Endodermal cell (in vitro differentiated cells): ENCODE data around the gene TREML2. TPM values are rescaled to one million over a fixed set of nuclear protein-coding genes. Genes with fewer than 3 reads are reported as not detected.

Experiments
- DNase-seq: peaks from one replicate; pipeline ENCODE4 v3.0.0-alpha.2; 2017
- H3K27ac ChIP-seq: 2 replicates; pipeline ENCODE4 v1.5.1; 2013; ENCODE audit warnings: mild to moderate bottlenecking, low read depth, low read length, moderate library complexity
- H3K27me3 ChIP-seq: 2 replicates; pipeline ENCODE4 v1.6.1; 2013; ENCODE audit warnings: mild to moderate bottlenecking, low read length, moderate library complexity; ENCODE audit not compliant: insufficient read depth, control insufficient read depth, poor library complexity, severe bottlenecking
- H3K36me3 ChIP-seq: 2 replicates; pipeline ENCODE4 v1.7.0; 2013; ENCODE audit warnings: mild to moderate bottlenecking, low read length, moderate library complexity; ENCODE audit not compliant: control insufficient read depth, insufficient read depth
- H3K4me1 ChIP-seq: one replicate; pipeline ENCODE4 v1.7.0; 2013; ENCODE audit warnings: low read length; ENCODE audit not compliant: control insufficient read depth, insufficient read depth
- H3K4me3 ChIP-seq: 2 replicates; pipeline ENCODE4 v1.5.1; 2013; ENCODE audit warnings: mild to moderate bottlenecking, low read length, moderate library complexity
- H3K9ac ChIP-seq: 2 replicates; pipeline ENCODE4 v1.6.1; 2013; ENCODE audit warnings: mild to moderate bottlenecking, low read length, moderate library complexity; ENCODE audit not compliant: poor library complexity, severe bottlenecking; ENCODE audit errors: extremely low read depth
- H3K9me3 ChIP-seq: 2 replicates; pipeline ENCODE4 v1.6.1; 2013; ENCODE audit warnings: mild to moderate bottlenecking, low read length, moderate library complexity; ENCODE audit not compliant: control insufficient read depth
- H3K27ac Mint-ChIP-seq: 2 replicates; pipeline ENCODE4 v1.8.0; 2020; ENCODE audit warnings: mixed read lengths
- H3K27me3 Mint-ChIP-seq: 2 replicates; pipeline ENCODE4 v1.8.0; 2021; ENCODE audit warnings: mild to moderate bottlenecking, mixed read lengths; ENCODE audit not compliant: insufficient read depth
- H3K36me3 Mint-ChIP-seq: 2 replicates; pipeline ENCODE4 v1.8.0; 2020; ENCODE audit warnings: low read depth, mixed read lengths
- H3K4me1 Mint-ChIP-seq: 2 replicates; pipeline ENCODE4 v1.8.0; 2020; ENCODE audit warnings: mixed read lengths
- H3K4me3 Mint-ChIP-seq: 2 replicates; pipeline ENCODE4 v1.8.0; 2020; ENCODE audit warnings: mild to moderate bottlenecking, moderate library complexity, mixed read lengths
- H3K9me3 Mint-ChIP-seq: 2 replicates; pipeline ENCODE4 v1.8.0; 2020; ENCODE audit warnings: mild to moderate bottlenecking, mixed read lengths
- CTCF ChIP-seq: fragments of 200-600 bp; sonication (generic); conservative IDR thresholded peaks from 2 replicates; pipeline ENCODE4 v1.5.0; 2021; ENCODE audit warnings: antibody characterized with exemption, mild to moderate bottlenecking
- WGBS, 2 experiments: methylation state at CpG; one replicate each; pipeline versions ENCODE4 v1.1.5 to v1.1.7; 2013; ENCODE audit warnings: missing lambda C conversion rate in 2 of 2, mixed read lengths in 1 of 2; ENCODE audit not compliant: insufficient coverage in 1 of 2, insufficient read length in 1 of 2; 5-methylcytosine and 5-hydroxymethylcytosine counted together
- total RNA-seq, 2 donors: library from RNA; stranded (reverse); fragmentation: NEBNext Ultra II Directional in 1 of 2; extraction: Animal tissue kit (Norgen Biotek cat#: 25700) in 1 of 2; gene quantifications; 2 replicates in 1 of 2; 3 replicates in 1 of 2; pipeline ENCODE4 v1.2.1, GENCODE V29; 2021

TREML2 gene
- total RNA-seq, 2 donors from 2014 or later, result not detected

GRCh38 chr6:41197234-41197633 lies 3.7 kb downstream of the TREML2 start:
- Mint-ChIP-seq H3K9me3 (no peaks in the 10 kb centered on the region), H3K27me3 (peaks cover 32% of the 10 kb centered on the region), H3K36me3 (no peaks in the 10 kb centered on the region), H3K4me1 (peaks cover 8% of the 10 kb centered on the region), H3K27ac (no peak overlapping the region), H3K4me3 (no peak overlapping the region)
- Histone ChIP-seq H3K4me1 (no peaks in the 10 kb centered on the region), H3K27ac (no peak overlapping the region), H3K9me3 (no peaks in the 10 kb centered on the region), H3K27me3 (peaks cover 19% of the 10 kb centered on the region), H3K9ac (no peak overlapping the region), H3K4me3 (no peak overlapping the region), H3K36me3 (no peaks in the 10 kb centered on the region)
- WGBS, 2 experiments, result 87 to 95% methylated on average over 2 to 3 of the region's 3 CpGs
- no peak for DNase-seq
- no peak for TF ChIP-seq CTCF

- Histone ChIP-seq H3K4me1 (no peaks in the 10 kb centered on the region), H3K9ac (no peak overlapping the region), H3K36me3 (no peaks in the 10 kb centered on the region), H3K27ac (no peak overlapping the region), H3K9me3 (peaks cover 14% of the 10 kb centered on the region), H3K4me3 (no peak overlapping the region), H3K27me3 (peaks cover 19% of the 10 kb centered on the region)
- H3K4me3 Mint-ChIP-seq, result no peak overlapping the region
- no peak for TF ChIP-seq CTCF
- DNase-seq, result no peak
- H3K4me1 Mint-ChIP-seq, result no peaks in the 10 kb centered on the region
- H3K36me3 Mint-ChIP-seq, result no peaks in the 10 kb centered on the region
- peaks cover 32% of the 10 kb centered on the region for H3K27me3 Mint-ChIP-seq
- H3K9me3 Mint-ChIP-seq, result peaks cover 12% of the 10 kb centered on the region
- 94% methylated on average over 3 of the region's 3 CpGs; no CpG with 5 or more reads in 1 of the 2 experiments for WGBS, 2 experiments
- H3K27ac Mint-ChIP-seq, result no peak overlapping the region
Measured at GRCh38 chr6:41194386-41194785, 6.6 kb downstream of the TREML2 start.

DNA sequence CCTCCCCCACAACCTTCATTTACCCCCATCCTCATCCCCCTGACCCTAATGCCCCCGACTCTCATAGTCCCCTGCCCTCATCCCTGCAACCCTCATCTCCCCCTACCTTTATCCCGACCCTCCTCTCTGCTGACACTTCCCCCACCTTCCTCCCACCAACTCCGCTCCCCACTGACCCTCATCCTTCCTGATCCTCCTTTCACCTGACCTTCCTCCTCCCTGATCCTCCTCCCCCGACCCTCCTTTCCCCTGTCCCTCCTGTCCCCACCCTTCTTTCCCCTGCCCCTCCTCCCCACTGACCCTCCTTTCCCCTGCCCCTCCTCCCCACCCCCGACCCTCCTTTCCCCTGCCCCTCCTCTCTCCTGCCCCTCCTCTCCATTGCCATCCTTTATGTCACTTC lies 7.1 kb downstream of the TREML2 start:
- Mint-ChIP-seq H3K27me3 (peaks cover 32% of the 10 kb centered on the region), H3K4me3 (no peak overlapping the region), H3K9me3 (peaks cover 15% of the 10 kb centered on the region), H3K36me3 (no peaks in the 10 kb centered on the region), H3K4me1 (no peaks in the 10 kb centered on the region), H3K27ac (no peak overlapping the region)
- H3K4me1 ChIP-seq, result no peaks in the 10 kb centered on the region
- peaks cover 17% of the 10 kb centered on the region for H3K9me3 ChIP-seq
- WGBS, 2 experiments, result 77 to 83% methylated on average over 2 to 5 of the region's 5 CpGs
- no peak for TF ChIP-seq CTCF
- no peaks in the 10 kb centered on the region for H3K36me3 ChIP-seq
- DNase-seq, result no peak
- peaks cover 19% of the 10 kb centered on the region for H3K27me3 ChIP-seq
- no peak overlapping the region for H3K9ac ChIP-seq
- no peak overlapping the region for H3K4me3 ChIP-seq
- no peak overlapping the region for H3K27ac ChIP-seq
